GM12891 (cell line): ENCODE results near the gene FAT1.

ENCODE experiments used
- PAX5 ChIP-seq: IDR thresholded peaks from 2 replicates; pipeline ENCODE4 v1.6.1; 2011; ENCODE audit warnings: low read length, moderate library complexity, mild to moderate bottlenecking; ENCODE audit not compliant: insufficient read depth, severe bottlenecking
- POLR2A ChIP-seq: IDR thresholded peaks from 2 replicates; pipeline ENCODE4 v1.6.1; 2011; ENCODE audit warnings: low read depth, low read length, control low read depth
- POLR2AphosphoS5 ChIP-seq: IDR thresholded peaks from 2 replicates; pipeline ENCODE4 v1.6.1; 2011; ENCODE audit warnings: low read depth, low read length, control low read depth
- POU2F2 ChIP-seq: IDR thresholded peaks from 2 replicates; pipeline ENCODE4 v1.6.1; 2011; ENCODE audit warnings: low read depth, mild to moderate bottlenecking, control low read depth, low read length, moderate library complexity
- SPI1 ChIP-seq: IDR thresholded peaks from 2 replicates; pipeline ENCODE4 v1.6.1; 2011; ENCODE audit warnings: low read depth, low read length, control low read depth
- TAF1 ChIP-seq: IDR thresholded peaks from 2 replicates; pipeline ENCODE4 v1.6.1; 2011; ENCODE audit warnings: low read depth, low read length, control low read depth

DNA sequence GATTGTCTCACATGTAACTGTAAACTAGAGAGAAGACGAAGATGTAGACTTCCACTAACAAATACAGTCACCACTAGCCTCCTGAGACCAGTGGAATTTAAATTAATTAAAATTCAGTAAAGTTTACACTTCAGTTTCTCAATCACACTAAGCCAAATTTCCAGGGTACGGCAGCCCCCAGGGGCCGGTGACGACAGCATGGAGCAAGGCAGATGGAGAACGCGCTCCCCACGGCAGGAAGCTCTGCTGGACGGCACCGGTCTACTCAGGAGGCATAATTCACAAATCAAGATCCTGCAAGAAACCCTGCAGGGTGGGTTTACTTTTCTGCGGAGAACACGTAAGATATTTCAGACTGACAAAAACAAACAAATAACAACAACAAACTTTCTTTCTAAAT lies 80.7 kb downstream of the FAT1 start:
- TF ChIP-seq SPI1 (no peak), POLR2AphosphoS5 (no peak), POLR2A (no peak), TAF1 (no peak), PAX5 (no peak), POU2F2 (no peak)
